ENCODE measurements around the gene SSBP3. TPM values are rescaled to one million over a fixed set of nuclear protein-coding genes. Genes with fewer than 3 reads are reported as not detected.

SSBP3 gene
- total and polyA plus RNA-seq, 2 experiments from 2014 or later, result 47.4 to 68.6 TPM

DNA sequence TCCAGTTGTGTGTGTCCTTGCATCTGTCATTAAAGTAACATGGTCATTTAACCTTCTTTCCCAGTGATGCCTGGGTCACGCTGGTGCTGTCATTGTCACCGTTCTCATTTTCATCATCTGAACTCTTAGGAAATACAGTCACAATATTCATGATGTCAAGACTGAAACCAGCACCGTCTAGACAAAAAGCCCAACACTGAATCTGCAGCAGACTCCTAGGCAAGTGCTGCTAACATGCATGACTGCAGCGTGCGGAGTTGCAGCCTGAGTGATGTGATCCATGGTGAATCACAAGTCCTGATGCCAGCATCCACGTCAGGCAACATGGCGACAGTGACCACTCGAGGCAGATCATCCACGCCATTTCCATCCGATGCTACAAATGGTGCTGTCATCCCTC lies 168.6 kb downstream of the SSBP3 start (continued):
- no peak for TF ChIP-seq ZNF462 (CRISPR knock-in tag; IDR thresholded peaks at IDR 0.05)
- TF ChIP-seq EZH2 (IDR thresholded peaks at IDR 0.05; ENCODE audit: low read depth, unreplicated experiment), result no peak
- no peak for TF ChIP-seq ZNF114 (CRISPR knock-in tag; IDR thresholded peaks at IDR 0.05)
- TF ChIP-seq POLR2AphosphoS5 (IDR thresholded peaks at IDR 0.05; ENCODE audit: low read depth), result no peak
- TF ChIP-seq, protein P1, sequence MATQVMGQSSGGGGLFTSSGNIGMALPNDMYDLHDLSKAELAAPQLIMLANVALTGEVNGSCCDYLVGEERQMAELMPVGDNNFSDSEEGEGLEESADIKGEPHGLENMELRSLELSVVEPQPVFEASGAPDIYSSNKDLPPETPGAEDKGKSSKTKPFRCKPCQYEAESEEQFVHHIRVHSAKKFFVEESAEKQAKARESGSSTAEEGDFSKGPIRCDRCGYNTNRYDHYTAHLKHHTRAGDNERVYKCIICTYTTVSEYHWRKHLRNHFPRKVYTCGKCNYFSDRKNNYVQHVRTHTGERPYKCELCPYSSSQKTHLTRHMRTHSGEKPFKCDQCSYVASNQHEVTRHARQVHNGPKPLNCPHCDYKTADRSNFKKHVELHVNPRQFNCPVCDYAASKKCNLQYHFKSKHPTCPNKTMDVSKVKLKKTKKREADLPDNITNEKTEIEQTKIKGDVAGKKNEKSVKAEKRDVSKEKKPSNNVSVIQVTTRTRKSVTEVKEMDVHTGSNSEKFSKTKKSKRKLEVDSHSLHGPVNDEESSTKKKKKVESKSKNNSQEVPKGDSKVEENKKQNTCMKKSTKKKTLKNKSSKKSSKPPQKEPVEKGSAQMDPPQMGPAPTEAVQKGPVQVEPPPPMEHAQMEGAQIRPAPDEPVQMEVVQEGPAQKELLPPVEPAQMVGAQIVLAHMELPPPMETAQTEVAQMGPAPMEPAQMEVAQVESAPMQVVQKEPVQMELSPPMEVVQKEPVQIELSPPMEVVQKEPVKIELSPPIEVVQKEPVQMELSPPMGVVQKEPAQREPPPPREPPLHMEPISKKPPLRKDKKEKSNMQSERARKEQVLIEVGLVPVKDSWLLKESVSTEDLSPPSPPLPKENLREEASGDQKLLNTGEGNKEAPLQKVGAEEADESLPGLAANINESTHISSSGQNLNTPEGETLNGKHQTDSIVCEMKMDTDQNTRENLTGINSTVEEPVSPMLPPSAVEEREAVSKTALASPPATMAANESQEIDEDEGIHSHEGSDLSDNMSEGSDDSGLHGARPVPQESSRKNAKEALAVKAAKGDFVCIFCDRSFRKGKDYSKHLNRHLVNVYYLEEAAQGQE (IDR thresholded peaks at IDR 0.05; ENCODE audit: unreplicated experiment), result no peak
- TF ChIP-seq JUNB (IDR thresholded peaks at IDR 0.05; ENCODE audit: unreplicated experiment), result no peak
- TF ChIP-seq, protein P2, sequence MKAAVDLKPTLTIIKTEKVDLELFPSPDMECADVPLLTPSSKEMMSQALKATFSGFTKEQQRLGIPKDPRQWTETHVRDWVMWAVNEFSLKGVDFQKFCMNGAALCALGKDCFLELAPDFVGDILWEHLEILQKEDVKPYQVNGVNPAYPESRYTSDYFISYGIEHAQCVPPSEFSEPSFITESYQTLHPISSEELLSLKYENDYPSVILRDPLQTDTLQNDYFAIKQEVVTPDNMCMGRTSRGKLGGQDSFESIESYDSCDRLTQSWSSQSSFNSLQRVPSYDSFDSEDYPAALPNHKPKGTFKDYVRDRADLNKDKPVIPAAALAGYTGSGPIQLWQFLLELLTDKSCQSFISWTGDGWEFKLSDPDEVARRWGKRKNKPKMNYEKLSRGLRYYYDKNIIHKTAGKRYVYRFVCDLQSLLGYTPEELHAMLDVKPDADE (IDR thresholded peaks at IDR 0.05), result no peak
